ENCODE data around the gene RLN3.

RLN3 gene

DNA sequence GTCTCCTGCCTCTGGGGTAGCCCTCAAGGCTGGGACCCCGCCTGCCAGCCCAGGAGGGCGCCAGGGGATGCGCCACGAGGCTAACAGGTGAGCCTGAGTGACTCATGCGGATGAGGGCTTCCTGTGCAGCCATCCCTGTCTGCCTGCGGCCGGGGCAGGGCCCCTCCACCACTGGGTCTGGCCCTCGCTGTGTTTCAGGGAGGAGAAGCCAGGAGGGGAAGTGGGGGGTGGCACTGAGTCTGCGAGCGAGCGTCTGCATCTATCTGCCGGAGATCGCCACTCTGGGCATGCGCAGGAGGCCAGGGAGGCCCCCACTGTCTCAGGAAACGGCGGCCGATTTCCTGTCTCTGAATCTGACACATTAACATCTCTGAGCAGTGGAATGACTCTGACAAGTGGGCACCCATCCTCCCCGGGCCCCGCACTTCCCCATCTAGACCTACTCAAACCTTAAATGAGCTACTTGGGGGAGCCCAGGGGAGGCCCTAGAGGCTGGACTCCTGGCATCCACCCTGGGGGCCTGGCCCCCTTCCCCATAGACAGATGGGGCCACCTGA lies 41.5 kb upstream of the RLN3 start:
- H3K36me3 ChIP-seq (ENCODE audit: insufficient read depth, low read length): no peaks in the 10 kb centered on the region; the same call in 1 of the 2 replicates
- no peaks in the 10 kb centered on the region for H3K9me3 ChIP-seq (ENCODE audit: control insufficient read depth, insufficient read depth, low read length)
- peaks cover 42% of the 10 kb centered on the region for H3K4me1 ChIP-seq (ENCODE audit: insufficient read depth, low read length)
- H3K9ac ChIP-seq (ENCODE audit: low read depth, low read length): peak overlapping the region; percentile 35

DNA sequence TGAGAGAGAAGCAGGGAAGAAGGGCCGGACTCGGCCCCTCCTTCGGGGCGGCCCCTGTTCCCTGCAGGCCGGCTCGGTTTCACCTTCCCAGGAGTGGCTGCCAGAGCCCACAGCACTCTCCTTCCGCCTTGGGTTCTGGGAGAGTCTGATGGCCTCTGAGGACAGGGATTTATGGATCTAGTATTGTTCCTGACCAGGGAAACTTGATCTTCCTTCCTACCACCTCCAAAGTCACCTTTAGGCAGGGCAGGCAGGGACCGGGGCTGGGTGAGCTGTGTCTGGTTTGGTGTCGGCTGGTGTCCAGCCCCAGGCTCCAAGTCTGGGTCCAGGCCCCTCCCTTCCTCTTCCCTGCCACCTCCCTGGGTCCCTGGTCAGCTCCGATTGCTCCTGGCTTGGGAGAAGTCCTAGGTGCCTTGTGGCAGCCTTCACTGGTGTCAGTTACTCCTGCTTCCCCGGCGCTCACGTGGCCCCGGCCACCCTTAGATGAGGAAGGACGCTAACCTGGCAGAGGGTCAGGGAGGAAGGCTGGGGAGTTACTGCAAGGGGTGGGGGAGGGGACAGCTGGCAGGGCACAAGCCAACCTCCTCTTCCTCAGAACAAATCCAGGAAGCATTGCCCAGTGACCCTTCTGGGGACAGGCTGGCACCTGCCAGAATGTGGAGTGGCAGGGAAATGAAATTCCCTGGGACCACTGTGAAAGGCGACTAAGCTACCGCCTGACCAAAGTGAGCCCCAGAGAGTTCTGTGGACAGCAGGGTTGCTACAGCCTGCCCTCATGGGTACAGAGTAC lies 40.7 kb upstream of the RLN3 start:
- H3K4me1 ChIP-seq (ENCODE audit: insufficient read depth, low read length): peaks cover 42% of the 10 kb centered on the region
- H3K36me3 ChIP-seq (ENCODE audit: insufficient read depth, low read length): no peaks in the 10 kb centered on the region; the same call in 1 of the 2 replicates
- H3K9me3 ChIP-seq (ENCODE audit: control insufficient read depth, insufficient read depth, low read length): no peaks in the 10 kb centered on the region
- H3K9ac ChIP-seq (ENCODE audit: low read depth, low read length): peak overlapping the region; percentile 24; the same call in 1 of the 2 replicates

DNA sequence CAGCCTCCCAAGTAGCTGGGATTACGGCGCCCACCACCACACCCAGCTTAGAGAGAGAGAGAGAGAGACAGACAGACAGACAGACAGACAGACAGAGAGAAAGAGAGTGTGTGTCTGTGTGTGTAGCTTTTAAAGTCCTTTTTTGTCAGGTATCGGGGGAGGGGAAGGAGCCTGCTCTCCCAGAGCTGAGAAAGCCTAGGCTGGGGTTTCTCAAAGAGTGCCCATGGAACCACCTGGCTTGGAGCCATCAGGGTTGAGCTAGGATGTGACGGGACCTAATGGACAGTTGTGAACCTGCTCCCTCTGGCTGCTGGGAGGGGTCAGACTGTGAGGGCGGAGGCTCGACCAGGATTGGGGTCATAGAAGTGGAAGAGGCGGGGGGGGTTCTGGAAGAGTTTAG lies 38.5 kb upstream of the RLN3 start:
- Histone ChIP-seq H3K9ac (ENCODE audit: low read depth, low read length) (no peak overlapping the region), H3K9me3 (ENCODE audit: control insufficient read depth, insufficient read depth, low read length) (no peaks in the 10 kb centered on the region), H3K4me1 (ENCODE audit: insufficient read depth, low read length) (peaks cover 39% of the 10 kb centered on the region), H3K36me3 (ENCODE audit: insufficient read depth, low read length) (no peaks in the 10 kb centered on the region)

DNA sequence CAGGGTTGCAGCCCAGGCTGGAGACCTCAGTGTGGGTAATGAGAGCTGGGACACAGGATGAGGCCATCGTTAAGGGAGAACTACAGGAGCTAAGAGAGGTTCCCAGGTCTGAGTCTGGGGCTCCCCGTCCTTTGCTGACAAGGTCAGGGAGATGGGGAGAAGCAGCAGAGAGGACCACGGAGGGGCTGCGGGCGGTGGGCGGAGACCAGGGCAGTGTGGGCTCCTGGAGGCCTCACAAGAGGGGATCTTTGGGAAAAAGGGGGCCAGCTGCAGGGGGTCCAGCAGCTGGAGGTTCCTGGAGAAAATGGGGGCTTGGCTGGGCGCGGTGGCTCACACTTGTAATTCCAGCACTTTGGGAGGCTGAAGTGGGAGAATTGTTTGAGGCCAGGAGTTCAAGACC lies 37.9 kb upstream of the RLN3 start:
- Histone ChIP-seq H3K9ac (ENCODE audit: low read depth, low read length) (no peak overlapping the region), H3K4me1 (ENCODE audit: insufficient read depth, low read length) (peaks cover 39% of the 10 kb centered on the region), H3K9me3 (ENCODE audit: control insufficient read depth, insufficient read depth, low read length) (no peaks in the 10 kb centered on the region), H3K36me3 (ENCODE audit: insufficient read depth, low read length) (no peaks in the 10 kb centered on the region)

DNA sequence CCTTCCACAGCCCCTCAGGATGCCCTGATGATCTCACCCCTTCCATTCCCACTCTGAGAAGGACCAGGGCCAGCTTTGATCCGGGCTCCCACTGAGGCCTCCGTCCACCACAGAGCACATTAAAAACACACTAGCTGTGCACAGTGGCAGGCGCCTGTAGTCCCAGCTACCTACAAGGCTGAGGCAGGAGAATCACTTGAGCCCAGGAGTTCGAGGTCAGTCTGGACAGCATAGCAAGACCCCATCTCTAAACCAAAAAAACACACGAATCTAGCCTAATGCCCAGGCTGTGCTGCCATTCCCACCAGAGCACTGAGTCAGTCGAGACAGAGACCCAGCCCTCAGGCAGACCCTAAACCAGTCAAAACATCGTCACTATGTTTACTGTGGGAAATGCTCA lies 35.9 kb upstream of the RLN3 start:
- Histone ChIP-seq H3K9ac (ENCODE audit: low read depth, low read length) (no peak overlapping the region), H3K4me1 (ENCODE audit: insufficient read depth, low read length) (peaks cover 24% of the 10 kb centered on the region), H3K36me3 (ENCODE audit: insufficient read depth, low read length) (no peaks in the 10 kb centered on the region), H3K9me3 (ENCODE audit: control insufficient read depth, insufficient read depth, low read length) (no peaks in the 10 kb centered on the region)

DNA sequence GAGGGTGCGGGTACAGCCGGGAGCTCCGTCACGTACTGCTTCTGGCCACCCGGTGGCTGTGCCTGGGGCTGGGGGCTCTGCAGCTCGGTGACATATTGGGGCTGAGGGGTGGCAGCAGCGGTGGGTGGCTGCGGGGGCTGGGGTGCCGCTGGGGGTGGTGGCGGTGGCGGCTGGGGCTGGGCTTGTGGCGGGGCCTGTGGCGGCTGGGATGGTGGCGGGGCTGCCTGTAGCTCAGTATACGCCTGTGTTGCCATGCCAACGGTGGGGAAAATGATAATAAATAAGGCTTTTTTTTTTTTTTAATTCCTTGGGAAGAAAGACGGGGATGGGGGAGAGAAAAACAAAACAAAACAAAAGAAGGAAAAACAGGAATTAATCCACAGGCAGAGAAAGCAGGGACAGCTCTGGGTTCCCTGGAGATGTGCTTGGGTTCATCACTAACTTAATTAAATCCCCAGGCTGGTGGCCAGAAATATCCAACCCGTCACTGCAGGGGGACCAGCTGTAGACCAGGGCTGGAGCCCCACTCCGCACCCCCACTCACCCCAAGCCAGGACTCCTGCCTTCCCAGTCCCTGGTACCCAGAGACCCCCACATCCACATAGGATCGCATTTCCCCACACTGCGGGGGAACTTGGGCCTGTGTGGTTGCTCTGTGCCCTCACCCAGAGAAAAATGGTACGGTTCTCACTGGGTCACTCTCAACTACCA lies 34.2 kb upstream of the RLN3 start:
- Histone ChIP-seq H3K9ac (ENCODE audit: low read depth, low read length) (no peak overlapping the region), H3K4me1 (ENCODE audit: insufficient read depth, low read length) (peaks cover 13% of the 10 kb centered on the region), H3K9me3 (ENCODE audit: control insufficient read depth, insufficient read depth, low read length) (peaks cover 3% of the 10 kb centered on the region; the same call in 1 of the 2 replicates), H3K36me3 (ENCODE audit: insufficient read depth, low read length) (no peaks in the 10 kb centered on the region)

DNA sequence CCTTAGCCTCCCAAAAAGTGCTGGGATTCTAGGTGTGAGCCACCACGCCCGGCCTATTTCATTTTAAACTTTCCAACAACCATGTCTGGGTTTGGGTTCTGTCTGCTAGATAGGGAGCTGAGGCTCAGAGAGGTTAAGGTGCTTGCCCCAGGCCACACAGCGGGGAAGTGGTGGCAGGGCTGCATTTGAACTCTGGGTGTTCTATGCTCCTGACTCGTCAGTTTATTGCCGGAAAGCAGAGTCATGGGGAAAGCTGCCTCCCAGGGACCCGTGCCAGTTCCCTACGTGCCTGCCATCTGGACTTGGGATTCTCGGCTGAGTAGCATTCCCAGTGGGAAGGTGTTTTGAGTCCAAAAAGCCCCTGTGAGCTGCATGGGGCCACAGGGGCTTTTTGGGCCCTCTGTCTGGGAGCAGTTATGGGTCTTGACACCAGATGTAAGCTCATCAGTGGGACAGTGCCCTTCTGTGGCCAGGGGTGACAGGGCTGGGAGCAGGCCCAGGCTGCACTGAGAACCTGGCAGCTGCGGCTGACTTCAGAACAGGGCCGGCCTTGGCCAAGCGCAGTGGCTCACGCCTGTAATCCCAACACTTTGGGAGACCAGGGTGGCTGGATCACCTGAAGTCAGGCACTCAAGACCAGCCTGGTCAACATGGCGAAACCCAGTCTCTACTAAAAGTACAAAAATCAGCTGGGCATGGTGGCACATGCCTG lies 32.8 kb upstream of the RLN3 start:
- H3K9me3 ChIP-seq (ENCODE audit: control insufficient read depth, insufficient read depth, low read length): peaks cover 9% of the 10 kb centered on the region; the same call in 1 of the 2 replicates
- H3K4me1 ChIP-seq (ENCODE audit: insufficient read depth, low read length): no peaks in the 10 kb centered on the region
- H3K9ac ChIP-seq (ENCODE audit: low read depth, low read length): no peak overlapping the region
- no peaks in the 10 kb centered on the region for H3K36me3 ChIP-seq (ENCODE audit: insufficient read depth, low read length)

DNA sequence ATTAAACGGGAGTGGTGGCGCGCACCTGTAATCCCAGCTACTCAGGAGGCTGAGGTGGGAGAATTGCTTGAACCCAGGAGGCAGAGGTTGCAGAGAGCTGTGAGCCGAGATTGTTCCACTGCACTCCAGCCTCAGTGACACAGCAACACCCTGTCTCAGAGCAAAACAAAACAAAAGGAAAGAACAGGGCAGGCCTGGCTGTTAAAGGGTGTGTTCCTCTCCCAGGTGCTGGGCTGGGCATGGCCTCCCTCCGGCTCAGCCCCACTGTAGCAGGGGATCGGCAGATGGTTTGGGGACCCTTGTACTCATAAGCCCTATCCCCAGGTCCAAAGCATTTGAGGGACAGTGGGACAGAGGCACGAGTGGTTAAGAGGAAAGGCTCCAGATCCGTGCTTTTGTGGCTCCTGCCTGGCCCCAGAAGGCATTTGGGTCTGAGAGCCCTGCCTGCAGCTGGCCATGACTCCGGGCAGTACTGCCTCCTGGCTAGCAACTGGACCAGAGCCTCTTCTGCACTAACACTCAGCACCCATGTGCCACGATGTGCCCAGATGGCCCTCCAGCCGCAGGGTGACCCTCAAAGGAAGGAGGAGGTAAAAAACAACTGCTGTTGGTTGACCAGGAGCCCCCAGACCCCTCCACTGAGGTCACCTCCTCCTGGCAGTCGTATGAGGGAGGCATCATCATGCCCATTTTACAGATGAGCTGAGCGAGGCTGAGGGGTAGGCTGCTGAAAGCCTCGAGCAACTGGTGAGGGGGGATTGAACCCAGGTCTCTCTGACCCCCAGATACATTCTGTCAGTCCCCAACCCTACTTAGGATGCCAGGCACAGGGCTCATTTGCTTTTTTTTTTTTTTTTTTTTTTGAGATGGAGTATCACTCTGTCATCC lies 31.8 kb upstream of the RLN3 start:
- H3K4me1 ChIP-seq (ENCODE audit: insufficient read depth, low read length): no peaks in the 10 kb centered on the region
- H3K9me3 ChIP-seq (ENCODE audit: control insufficient read depth, insufficient read depth, low read length): peaks cover 9% of the 10 kb centered on the region; the same call in 1 of the 2 replicates
- H3K36me3 ChIP-seq (ENCODE audit: insufficient read depth, low read length): no peaks in the 10 kb centered on the region
- no peak overlapping the region for H3K9ac ChIP-seq (ENCODE audit: low read depth, low read length)

DNA sequence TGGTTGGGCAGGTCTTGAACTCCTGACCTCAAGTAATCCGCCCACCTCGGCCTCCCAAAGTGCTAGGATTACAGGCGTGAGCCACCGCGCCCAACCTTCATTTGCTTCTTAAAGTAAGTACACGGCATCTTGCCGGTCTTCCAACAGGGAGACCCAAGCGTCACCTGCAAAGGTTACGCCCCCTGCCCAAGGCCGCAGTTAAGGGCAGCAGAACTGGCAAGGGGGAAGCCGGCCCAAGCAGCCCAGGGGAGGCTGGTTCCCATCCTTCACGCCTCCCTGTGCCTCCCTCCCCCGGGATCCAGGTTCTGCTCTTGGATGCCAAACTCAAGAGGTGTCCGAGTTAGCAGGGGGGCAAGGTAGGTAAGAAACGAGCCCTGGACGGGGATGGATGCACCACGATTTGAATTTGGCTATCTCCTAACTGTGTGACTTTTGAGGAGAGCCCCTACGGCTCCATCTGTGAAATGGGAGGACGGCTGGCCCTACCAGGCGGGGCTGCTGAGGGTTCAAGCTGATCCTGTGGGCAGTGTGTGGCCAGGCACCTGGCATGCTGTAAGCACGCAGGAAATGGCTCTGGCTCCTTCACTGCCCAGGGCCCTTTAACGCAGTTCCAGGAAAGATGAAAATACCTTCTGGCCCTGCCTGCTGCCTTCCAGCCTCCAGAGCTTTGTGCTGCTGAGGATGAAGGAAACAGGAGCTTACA lies 30.9 kb upstream of the RLN3 start:
- no peaks in the 10 kb centered on the region for H3K4me1 ChIP-seq (ENCODE audit: insufficient read depth, low read length)
- no peak overlapping the region for H3K9ac ChIP-seq (ENCODE audit: low read depth, low read length)
- no peaks in the 10 kb centered on the region for H3K36me3 ChIP-seq (ENCODE audit: insufficient read depth, low read length)
- peaks cover 9% of the 10 kb centered on the region; the same call in 1 of the 2 replicates for H3K9me3 ChIP-seq (ENCODE audit: control insufficient read depth, insufficient read depth, low read length)

DNA sequence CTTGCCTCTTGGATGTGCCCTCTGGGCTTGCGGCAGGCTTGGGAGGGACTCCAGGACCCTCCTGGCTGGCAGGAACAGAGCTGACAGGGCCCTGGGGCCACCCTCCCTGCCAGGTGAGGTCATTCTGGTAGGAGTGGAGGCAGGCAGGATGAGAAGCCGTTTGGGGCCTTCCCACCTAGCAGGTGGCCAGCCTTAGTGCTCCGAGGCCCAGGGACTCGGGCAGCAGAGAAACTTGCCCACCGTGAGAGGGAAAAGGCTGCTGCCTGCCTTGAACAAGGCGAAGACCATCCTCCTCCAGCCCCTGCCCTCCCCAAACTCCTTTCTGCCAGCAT lies 30.4 kb upstream of the RLN3 start:
- no peaks in the 10 kb centered on the region for H3K36me3 ChIP-seq (ENCODE audit: insufficient read depth, low read length)
- H3K9me3 ChIP-seq (ENCODE audit: control insufficient read depth, insufficient read depth, low read length): peaks cover 9% of the 10 kb centered on the region; the same call in 1 of the 2 replicates
- H3K4me1 ChIP-seq (ENCODE audit: insufficient read depth, low read length): no peaks in the 10 kb centered on the region
- no peak overlapping the region for H3K9ac ChIP-seq (ENCODE audit: low read depth, low read length)

DNA sequence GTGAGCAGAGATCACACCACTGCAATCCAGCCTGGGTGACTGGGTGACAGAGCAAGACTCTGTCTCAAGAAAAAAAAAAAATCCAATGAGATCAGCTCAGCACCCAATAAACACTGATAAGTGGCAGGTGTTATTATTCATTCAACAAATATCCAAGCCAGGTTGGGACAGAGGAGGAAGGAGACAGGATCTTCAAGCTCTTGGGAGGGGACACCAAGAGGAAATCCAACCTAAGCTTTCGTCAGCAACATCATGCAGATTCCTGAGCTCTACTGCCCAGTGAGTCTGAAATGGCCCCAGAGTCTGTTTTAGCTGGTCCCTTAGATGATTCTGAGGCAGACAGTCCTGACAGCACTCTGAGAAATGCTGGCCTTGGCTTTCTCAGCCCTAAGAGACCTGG lies 29.5 kb upstream of the RLN3 start:
- peaks cover 6% of the 10 kb centered on the region for H3K4me1 ChIP-seq (ENCODE audit: insufficient read depth, low read length)
- no peak overlapping the region for H3K9ac ChIP-seq (ENCODE audit: low read depth, low read length)
- H3K9me3 ChIP-seq (ENCODE audit: control insufficient read depth, insufficient read depth, low read length): peaks cover 9% of the 10 kb centered on the region; the same call in 1 of the 2 replicates
- no peaks in the 10 kb centered on the region for H3K36me3 ChIP-seq (ENCODE audit: insufficient read depth, low read length)

DNA sequence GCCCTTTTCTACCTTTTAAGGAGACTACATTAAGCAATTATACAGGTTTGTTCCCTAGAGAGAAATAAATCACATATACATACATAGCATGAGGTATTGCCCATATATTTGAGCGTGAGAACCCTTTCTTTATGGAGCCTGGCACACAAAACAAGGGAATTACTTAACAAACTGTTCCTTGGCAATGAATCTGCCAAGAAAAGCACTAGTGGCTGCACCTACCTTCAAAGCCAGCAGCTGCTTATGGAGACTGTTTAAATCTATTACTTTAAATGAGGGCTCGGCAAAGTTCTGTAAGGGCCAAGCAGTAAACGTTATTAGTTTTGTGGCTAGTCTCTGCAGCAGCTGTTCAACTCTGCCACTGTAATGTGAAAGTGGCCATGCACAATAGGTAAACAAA lies 28.9 kb upstream of the RLN3 start:
- Histone ChIP-seq H3K9me3 (ENCODE audit: control insufficient read depth, insufficient read depth, low read length) (peaks cover 9% of the 10 kb centered on the region; the same call in 1 of the 2 replicates), H3K4me1 (ENCODE audit: insufficient read depth, low read length) (peaks cover 8% of the 10 kb centered on the region), H3K36me3 (ENCODE audit: insufficient read depth, low read length) (no peaks in the 10 kb centered on the region), H3K9ac (ENCODE audit: low read depth, low read length) (no peak overlapping the region)

DNA sequence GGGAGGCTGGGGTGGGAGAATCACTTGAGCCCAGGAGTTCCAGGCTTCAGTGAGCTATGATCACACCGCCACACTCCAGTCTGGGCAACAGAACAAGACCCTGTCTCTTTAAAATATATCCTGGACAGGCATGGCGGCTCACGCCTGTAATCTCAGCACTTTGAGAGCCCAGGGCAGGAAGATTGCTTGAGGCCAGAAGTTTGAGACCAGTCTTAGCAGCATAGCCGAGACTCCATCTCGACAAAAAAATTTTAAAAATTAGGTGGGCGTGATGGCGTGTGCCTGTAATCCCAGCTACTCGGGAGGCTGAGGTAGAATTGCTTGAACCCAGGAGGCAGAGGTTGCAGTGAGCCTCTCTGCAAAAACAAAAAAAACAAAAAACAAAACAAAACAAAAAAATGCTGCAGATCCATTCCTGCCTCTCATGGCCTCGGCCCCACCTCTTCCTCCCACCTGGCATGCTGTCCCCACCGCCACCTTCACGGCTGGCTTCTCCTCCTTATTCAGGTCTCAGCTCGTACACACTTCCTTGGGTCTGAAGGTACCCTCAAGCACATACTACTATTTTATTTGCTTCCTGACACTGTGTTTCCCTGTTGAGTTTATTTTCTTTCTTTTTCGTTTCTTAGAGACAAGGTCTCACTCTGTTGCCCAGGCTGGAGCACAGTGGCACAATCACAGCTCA lies 27.1 kb upstream of the RLN3 start:
- Histone ChIP-seq H3K9ac (ENCODE audit: low read depth, low read length) (no peak overlapping the region), H3K4me1 (ENCODE audit: insufficient read depth, low read length) (peaks cover 8% of the 10 kb centered on the region), H3K9me3 (ENCODE audit: control insufficient read depth, insufficient read depth, low read length) (peaks cover 9% of the 10 kb centered on the region; the same call in 1 of the 2 replicates), H3K36me3 (ENCODE audit: insufficient read depth, low read length) (no peaks in the 10 kb centered on the region)
